ENCODE results near the gene SERPINI1.

Gene SERPINI1

GRCh38 chr3:167854846-167855245, 119.3 kb downstream of the SERPINI1 start:
- DNase-seq (ENCODE audit: low read depth): no peak
- no peak overlapping the region for H3K4me3 ChIP-seq (ENCODE audit: low read length)
- TF ChIP-seq CTCF (conservative IDR thresholded peaks at IDR 0.05; ENCODE audit: low read depth, low read length): no peak

GRCh38 chr3:167855306-167855705, 119.8 kb downstream of the SERPINI1 start:
- H3K4me3 ChIP-seq (ENCODE audit: low read length): no peak overlapping the region
- no peak for TF ChIP-seq CTCF (conservative IDR thresholded peaks at IDR 0.05; ENCODE audit: low read depth, low read length)
- no peak for DNase-seq (ENCODE audit: low read depth)

GRCh38 chr3:167858865-167859264, 123.3 kb downstream of the SERPINI1 start:
- no peak overlapping the region for H3K4me3 ChIP-seq (ENCODE audit: low read length)
- DNase-seq (ENCODE audit: low read depth): no peak
- TF ChIP-seq CTCF (conservative IDR thresholded peaks at IDR 0.05; ENCODE audit: low read depth, low read length): no peak

- no peak for TF ChIP-seq CTCF (conservative IDR thresholded peaks at IDR 0.05; ENCODE audit: low read depth, low read length)
- no peak for DNase-seq (ENCODE audit: low read depth)
Observed at GRCh38 chr3:167859610-167860009, 124.1 kb downstream of the SERPINI1 start.

GRCh38 chr3:167861649-167862048, 126.1 kb downstream of the SERPINI1 start:
- DNase-seq (ENCODE audit: low read depth): no peak
- TF ChIP-seq CTCF (conservative IDR thresholded peaks at IDR 0.05; ENCODE audit: low read depth, low read length): no peak
- H3K4me3 ChIP-seq (ENCODE audit: low read length): no peak overlapping the region

More at GRCh38 chr3:167859610-167860009, 124.1 kb downstream of the SERPINI1 start:
- no peak overlapping the region for H3K4me3 ChIP-seq (ENCODE audit: low read length)

- no peak overlapping the region for H3K4me3 ChIP-seq (ENCODE audit: low read length)
- DNase-seq (ENCODE audit: low read depth): no peak
- no peak for TF ChIP-seq CTCF (conservative IDR thresholded peaks at IDR 0.05; ENCODE audit: low read depth, low read length)
Observed at GRCh38 chr3:167862104-167862730, 126.7 kb downstream of the SERPINI1 start.

GRCh38 chr3:167863811-167864551, 128.5 kb downstream of the SERPINI1 start:
- no peak for DNase-seq (ENCODE audit: low read depth)
- H3K4me3 ChIP-seq (ENCODE audit: low read length): no peak overlapping the region
- TF ChIP-seq CTCF (conservative IDR thresholded peaks at IDR 0.05; ENCODE audit: low read depth, low read length): no peak
